Uterus (tissue), 2 donors: Measurements from ENCODE around the gene CMTM5.

Source experiments
- POLR2A ChIP-seq, 2 donors: fragments of 450-650 bp; IDR thresholded peaks; one replicate each; pipeline ENCODE4 v1.6.1; 2016; ENCODE audit warnings: antibody characterized with exemption in 2 of 2, mild to moderate bottlenecking in 1 of 2, moderate library complexity in 1 of 2
- TF ChIP-seq, protein P1 (sequence below), 4 experiments: fragments of 200-600 bp in 2 of 4; fragments of 450-650 bp in 2 of 4; sonication (generic) in 2 of 4; IDR thresholded peaks; one replicate each; pipeline ENCODE4 v1.5.1; 2016 to 2019; ENCODE audit warnings: antibody characterized with exemption in 4 of 4, mild to moderate bottlenecking in 2 of 4, moderate library complexity in 1 of 4

DNA sequence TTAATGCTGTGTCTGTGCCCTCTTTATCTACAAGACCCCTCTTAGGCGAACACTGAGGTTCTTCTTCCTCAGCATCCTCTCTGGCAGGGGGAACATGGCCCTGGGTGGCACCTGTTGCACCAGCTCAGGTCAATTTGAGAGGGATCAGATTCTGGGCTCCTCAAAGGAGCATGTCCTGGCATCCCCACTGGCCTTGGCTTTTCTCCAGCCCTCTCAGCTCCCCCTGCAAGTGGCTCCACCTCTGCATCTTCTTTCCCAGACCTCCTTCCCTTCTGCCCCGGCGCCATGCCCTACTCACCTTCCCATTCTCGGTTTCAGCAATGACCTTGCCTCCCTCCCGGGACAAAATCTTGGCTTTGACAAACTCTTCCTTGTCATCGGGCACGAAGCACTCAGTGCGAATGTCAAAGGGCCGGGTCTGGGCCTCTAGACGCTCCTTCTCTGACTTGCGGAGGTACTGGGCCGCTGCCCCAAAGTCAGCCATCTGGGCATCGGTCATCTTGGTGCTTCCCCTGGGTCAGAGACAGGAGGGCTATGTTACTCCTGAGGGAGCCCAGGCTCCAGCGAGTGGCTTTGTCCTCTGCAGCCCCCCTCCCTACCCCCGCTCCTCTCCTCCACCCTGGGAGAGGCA, 30.0 kb downstream of the CMTM5 start:
- TF ChIP-seq, protein P1, sequence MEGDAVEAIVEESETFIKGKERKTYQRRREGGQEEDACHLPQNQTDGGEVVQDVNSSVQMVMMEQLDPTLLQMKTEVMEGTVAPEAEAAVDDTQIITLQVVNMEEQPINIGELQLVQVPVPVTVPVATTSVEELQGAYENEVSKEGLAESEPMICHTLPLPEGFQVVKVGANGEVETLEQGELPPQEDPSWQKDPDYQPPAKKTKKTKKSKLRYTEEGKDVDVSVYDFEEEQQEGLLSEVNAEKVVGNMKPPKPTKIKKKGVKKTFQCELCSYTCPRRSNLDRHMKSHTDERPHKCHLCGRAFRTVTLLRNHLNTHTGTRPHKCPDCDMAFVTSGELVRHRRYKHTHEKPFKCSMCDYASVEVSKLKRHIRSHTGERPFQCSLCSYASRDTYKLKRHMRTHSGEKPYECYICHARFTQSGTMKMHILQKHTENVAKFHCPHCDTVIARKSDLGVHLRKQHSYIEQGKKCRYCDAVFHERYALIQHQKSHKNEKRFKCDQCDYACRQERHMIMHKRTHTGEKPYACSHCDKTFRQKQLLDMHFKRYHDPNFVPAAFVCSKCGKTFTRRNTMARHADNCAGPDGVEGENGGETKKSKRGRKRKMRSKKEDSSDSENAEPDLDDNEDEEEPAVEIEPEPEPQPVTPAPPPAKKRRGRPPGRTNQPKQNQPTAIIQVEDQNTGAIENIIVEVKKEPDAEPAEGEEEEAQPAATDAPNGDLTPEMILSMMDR (IDR thresholded peaks at IDR 0.05): no peak
- TF ChIP-seq POLR2A (IDR thresholded peaks at IDR 0.05): no peak
